ENCODE data around the gene GOLGA1.

The GOLGA1 gene

DNA sequence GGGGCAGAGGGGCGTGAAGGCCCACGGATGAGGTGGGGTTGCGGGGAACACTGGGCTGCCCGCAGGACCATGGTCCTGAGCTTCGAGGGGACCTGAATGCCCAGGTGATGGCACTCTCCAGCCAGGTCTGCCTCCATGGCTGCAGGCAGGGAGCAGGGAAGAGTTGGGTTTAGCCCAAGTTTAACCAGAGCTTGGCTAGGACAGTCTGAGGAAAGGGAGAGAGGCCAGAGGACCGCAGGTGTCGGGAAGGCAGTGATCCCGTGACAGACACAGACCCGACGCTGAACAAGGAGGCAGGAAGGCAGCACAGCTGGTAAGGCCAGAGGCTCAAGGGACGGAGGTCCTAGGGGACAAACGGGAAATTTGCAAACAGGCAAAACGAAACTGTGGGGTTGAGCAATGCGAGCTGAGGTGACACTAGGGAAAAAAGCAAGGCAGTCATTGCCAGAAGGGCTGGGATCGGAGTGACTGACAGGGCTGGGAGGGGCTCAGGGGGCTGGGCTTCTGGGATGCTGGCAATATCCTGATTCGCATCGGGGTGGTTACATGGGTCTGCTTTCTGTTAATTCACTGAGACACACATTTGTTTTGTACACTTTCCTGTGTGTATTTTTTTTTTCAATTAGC, 53.9 kb downstream of the GOLGA1 start:
- H3K27ac ChIP-seq = no peak overlapping the region
- H3K36me3 ChIP-seq (replicated peaks) = peaks cover 15% of the 10 kb centered on the region
- in situ Hi-C loops (cut with HindIII; ENCODE audit: low pct_ligation_motif_present, low sequenced_read_pairs) = no loop called here
- TF ChIP-seq, protein P1, sequence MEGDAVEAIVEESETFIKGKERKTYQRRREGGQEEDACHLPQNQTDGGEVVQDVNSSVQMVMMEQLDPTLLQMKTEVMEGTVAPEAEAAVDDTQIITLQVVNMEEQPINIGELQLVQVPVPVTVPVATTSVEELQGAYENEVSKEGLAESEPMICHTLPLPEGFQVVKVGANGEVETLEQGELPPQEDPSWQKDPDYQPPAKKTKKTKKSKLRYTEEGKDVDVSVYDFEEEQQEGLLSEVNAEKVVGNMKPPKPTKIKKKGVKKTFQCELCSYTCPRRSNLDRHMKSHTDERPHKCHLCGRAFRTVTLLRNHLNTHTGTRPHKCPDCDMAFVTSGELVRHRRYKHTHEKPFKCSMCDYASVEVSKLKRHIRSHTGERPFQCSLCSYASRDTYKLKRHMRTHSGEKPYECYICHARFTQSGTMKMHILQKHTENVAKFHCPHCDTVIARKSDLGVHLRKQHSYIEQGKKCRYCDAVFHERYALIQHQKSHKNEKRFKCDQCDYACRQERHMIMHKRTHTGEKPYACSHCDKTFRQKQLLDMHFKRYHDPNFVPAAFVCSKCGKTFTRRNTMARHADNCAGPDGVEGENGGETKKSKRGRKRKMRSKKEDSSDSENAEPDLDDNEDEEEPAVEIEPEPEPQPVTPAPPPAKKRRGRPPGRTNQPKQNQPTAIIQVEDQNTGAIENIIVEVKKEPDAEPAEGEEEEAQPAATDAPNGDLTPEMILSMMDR (IDR thresholded peaks at IDR 0.05; ENCODE audit: low read depth, low read length, missing control alignments) = no peak
- H3K4me3 ChIP-seq (ENCODE audit: low read depth, low read length) = no peak overlapping the region
- H3K27me3 ChIP-seq (replicated peaks) = no peaks in the 10 kb centered on the region
- DNase-seq = no peak

DNA sequence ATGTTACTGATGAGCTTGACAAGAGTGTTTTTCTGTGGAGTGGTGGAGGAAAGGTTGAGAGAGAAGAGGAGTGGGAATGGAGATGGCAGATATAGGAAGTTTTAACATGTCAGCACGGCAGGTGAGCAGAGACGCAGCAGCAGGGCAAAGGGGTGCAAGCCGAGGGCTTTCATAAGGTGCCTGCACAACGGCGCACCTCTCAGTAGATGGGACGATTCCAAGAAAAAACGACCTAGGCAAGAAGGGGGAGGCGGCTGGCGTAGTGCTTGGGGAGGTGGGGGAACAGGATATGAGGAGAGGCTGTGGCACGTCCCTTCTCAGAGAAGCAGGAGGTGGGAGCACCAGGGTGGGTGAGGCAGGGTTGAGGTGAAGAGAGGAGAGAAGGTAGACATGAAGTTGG, 54.4 kb downstream of the GOLGA1 start:
- in situ Hi-C loops (cut with HindIII; ENCODE audit: low pct_ligation_motif_present, low sequenced_read_pairs) = no loop called here
- Histone ChIP-seq H3K36me3 (replicated peaks) (peaks cover 15% of the 10 kb centered on the region), H3K4me3 (ENCODE audit: low read depth, low read length) (no peak overlapping the region), H3K27ac (no peak overlapping the region), H3K27me3 (replicated peaks) (no peaks in the 10 kb centered on the region)
- no peak for DNase-seq
- TF ChIP-seq, protein P1 (IDR thresholded peaks at IDR 0.05; ENCODE audit: low read depth, low read length, missing control alignments) = no peak

DNA sequence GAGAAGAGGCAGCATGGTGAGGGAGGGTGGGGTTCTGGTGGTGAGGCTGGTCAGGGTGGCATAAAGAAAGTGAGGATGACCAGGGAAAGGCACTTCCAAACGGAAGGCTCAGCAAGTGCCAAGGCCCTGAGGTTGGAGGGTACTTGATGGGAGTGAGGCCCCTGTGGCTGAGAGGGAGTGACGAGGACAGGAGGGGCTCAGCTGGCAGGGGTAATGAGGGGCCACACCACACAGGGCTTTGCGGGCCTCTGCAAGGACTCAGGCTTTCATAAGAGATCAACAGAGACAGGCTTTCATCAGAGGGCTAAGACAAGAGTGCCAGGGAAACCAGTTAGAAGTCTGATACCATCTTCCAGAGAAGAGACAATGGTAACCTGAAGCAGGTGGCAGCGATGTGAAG, 55.3 kb downstream of the GOLGA1 start:
- no peaks in the 10 kb centered on the region for H3K27me3 ChIP-seq (replicated peaks)
- DNase-seq = no peak
- no peak overlapping the region for H3K27ac ChIP-seq
- H3K4me3 ChIP-seq (ENCODE audit: low read depth, low read length) = no peak overlapping the region
- peaks cover 12% of the 10 kb centered on the region for H3K36me3 ChIP-seq (replicated peaks)
- TF ChIP-seq, protein P1 (IDR thresholded peaks at IDR 0.05; ENCODE audit: low read depth, low read length, missing control alignments) = no peak
- in situ Hi-C loops (cut with HindIII; ENCODE audit: low pct_ligation_motif_present, low sequenced_read_pairs) = no loop called here

DNA sequence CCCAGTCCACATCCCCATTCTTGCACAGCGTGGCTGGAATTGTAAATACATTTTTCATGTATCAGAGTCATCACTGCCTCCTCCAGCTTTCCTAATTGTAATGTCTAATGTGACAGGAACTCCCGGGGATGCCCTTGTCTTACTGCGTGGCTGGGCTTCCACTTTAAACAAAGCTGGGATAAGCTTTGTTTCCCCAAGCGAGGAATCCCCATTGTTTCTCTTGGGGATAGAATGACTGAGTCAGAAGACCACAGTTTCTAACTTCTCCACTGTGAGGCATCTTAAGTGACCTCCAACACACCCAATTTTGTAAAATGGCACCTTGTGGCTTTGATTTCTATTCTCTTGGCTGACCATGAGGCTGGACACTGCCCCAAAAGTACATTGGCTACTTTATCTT, 56.5 kb downstream of the GOLGA1 start:
- Histone ChIP-seq H3K27ac (no peak overlapping the region), H3K36me3 (replicated peaks) (peaks cover 8% of the 10 kb centered on the region), H3K4me3 (ENCODE audit: low read depth, low read length) (no peak overlapping the region), H3K27me3 (replicated peaks) (no peaks in the 10 kb centered on the region)
- in situ Hi-C loops (cut with HindIII; ENCODE audit: low pct_ligation_motif_present, low sequenced_read_pairs) = no loop called here
- TF ChIP-seq, protein P1 (IDR thresholded peaks at IDR 0.05; ENCODE audit: low read depth, low read length, missing control alignments) = no peak
- no peak for DNase-seq

DNA sequence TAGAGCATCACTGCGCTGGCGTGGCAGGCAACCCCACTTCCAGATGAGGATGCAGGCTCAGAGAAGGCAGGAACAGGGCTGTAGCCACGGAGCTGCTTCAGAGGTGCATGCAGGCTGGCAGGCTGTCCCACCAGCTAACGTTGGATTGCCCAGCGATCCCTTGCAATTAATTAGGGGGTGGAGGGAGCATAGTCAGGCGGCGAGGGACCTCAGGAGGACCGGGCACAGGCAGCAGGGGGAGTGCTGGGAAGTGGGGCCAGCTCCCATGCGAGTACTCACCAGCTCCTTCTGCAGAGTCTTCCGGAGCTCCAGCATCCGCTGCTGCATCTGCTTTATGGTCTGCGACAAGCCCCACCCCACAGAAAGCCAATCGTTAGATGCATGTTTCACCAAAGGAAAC, 58.7 kb downstream of the GOLGA1 start:
- no peak overlapping the region for H3K27ac ChIP-seq
- H3K27me3 ChIP-seq (replicated peaks) = no peaks in the 10 kb centered on the region
- H3K4me3 ChIP-seq (ENCODE audit: low read depth, low read length) = no peak overlapping the region
- TF ChIP-seq, protein P1 (IDR thresholded peaks at IDR 0.05; ENCODE audit: low read depth, low read length, missing control alignments) = no peak
- H3K36me3 ChIP-seq (replicated peaks) = peaks cover 10% of the 10 kb centered on the region
- DNase-seq = no peak
- in situ Hi-C loops (cut with HindIII; ENCODE audit: low pct_ligation_motif_present, low sequenced_read_pairs) = no loop called here

DNA sequence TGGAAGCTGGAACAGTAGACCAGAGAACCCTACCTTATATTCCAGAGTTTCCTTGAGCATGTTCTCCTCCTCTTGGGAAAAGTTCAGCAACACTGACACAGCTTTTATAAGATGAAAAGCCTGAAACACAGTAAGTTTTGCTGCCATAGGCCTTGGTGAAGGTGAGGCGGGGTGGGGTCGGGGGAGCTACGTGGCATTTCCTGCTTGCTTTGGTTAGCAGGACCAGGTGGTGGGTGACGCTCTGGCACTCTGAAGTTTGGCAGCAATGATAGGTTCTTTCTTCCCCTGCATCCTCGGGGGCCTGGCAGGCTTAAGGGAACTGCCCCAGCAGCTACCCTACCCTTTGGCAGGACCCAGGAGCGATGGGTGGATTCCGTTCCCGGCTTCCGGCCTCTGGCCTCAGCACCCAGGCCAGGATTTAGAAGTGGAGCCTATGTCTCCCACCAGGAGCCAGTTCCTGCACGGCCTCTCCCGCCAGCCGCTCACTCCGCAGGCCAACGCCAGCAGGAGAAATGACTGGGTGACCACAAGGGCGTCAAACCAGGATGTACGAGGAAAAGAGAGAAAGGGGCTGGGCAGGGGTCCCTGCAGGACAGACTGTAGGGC, 59.6 kb downstream of the GOLGA1 start:
- in situ Hi-C loops (cut with HindIII; ENCODE audit: low pct_ligation_motif_present, low sequenced_read_pairs) = no loop called here
- TF ChIP-seq, protein P1 (IDR thresholded peaks at IDR 0.05; ENCODE audit: low read depth, low read length, missing control alignments) = no peak
- H3K27me3 ChIP-seq (replicated peaks) = no peaks in the 10 kb centered on the region
- H3K27ac ChIP-seq = no peak overlapping the region
- peaks cover 18% of the 10 kb centered on the region for H3K36me3 ChIP-seq (replicated peaks)
- H3K4me3 ChIP-seq (ENCODE audit: low read depth, low read length) = no peak overlapping the region
- no peak for DNase-seq

Data from brain microvascular endothelial cell (primary cell).